Suppressor macrophage treated with lipopolysaccharide for 1 hour (primary cell): ENCODE measurements around the gene OSER1.

Experiments used
- DNase-seq, 3 donors: peaks; one replicate each; pipeline ENCODE4 v3.0.0-alpha.2; 2020 to 2022

OSER1 gene

DNA sequence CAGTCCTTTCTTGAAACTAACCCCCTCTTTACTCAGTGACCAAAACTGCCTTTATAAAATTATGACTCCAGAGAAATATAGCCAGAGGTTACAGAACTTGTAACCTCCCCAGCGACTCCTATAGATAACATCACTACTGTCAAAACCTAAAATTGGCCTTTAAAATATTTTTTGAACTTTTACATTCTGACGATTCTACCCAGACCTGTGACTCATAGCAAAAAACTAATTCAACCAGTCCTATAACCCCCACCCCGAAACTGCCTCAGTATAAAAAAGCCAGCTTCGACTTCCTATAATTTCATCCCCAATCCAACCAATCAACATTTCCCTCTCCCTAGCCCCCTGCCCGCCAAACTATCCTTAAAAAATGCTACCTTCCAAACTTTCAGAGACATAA lies 37.5 kb downstream of the OSER1 start:
- no peak for DNase-seq

DNA sequence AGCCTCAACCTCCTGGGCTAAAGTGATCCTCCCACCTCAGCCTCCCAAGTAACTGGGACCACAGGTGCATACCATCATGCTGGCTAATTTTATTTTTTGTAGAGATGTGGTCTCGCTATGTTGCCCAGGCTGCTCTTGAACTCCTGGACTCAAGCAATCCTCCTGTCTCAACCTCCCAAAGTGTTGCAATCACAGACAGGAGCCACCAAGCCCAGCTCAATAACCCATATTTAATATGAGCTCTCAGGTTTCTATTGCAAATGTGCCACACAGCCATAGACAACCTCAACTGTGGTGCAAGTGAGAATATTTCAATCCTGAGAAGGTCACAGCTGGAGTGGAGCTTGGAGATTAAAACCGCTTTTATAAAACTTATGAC lies 38.0 kb downstream of the OSER1 start:
- DNase-seq, result no peak

DNA sequence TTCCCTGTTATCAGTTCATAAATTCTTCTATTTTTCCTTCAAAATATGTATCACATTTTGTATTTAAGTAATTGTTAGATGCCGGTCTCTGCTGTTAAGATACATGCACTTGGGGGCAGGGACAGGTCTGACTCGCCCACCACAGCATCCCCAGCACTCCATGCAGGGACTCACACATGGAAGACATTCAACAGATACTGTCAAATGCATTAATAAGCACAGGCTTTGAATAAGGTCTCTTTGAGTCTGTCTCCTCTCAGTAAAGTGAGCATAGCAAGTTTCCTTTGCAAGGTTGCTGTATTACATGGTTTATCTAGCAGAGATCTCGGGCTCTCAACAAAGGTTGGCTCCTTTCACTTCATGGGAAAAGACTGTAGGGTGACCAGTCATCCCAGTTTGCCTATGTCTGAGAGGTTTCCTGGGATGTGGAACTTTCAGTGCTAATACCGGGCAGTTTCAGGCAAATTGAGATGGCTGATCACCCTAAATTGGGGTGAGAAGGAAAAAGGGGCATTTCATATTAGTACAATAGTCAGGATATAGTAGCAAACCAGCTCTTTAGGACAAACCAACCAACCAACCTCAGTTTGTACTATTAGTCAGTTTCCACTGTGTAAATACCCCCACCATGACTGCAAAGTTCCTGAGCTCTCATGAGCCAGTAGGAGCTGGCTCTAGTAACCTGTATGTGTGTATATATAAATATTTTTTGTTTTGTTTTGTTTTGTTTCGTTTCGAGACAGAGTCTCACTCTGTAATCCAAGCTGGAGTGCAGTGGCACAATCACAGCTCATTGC lies 38.6 kb downstream of the OSER1 start:
- no peak for DNase-seq

DNA sequence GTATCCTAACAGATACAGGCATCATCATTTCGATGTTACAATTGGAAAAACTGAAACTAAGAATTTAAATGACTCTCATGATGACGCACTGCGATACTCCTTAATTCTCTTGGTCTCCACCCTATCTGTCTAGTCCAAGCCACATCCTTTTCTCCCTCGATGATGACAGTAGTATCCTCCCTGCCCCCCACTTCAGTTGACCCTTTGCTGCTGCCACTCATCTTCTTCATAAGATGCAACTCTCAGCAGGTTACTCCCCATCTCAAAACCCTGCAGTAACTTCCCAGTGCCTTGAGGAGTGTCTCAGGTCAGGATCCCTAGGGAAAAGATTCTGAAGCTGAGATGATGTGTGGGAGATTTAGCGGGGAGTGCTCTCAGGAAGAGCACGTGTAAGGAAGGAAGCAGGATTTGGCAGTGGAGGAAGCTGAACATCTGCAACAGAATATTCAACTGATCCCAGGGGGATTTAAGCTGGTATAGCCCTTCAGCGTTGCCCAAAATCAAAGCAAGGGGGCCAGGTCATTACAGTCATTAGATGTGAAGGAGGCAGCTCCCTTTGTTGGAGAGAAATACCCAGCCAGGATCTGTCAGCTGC lies 39.7 kb downstream of the OSER1 start:
- no peak for DNase-seq

DNA sequence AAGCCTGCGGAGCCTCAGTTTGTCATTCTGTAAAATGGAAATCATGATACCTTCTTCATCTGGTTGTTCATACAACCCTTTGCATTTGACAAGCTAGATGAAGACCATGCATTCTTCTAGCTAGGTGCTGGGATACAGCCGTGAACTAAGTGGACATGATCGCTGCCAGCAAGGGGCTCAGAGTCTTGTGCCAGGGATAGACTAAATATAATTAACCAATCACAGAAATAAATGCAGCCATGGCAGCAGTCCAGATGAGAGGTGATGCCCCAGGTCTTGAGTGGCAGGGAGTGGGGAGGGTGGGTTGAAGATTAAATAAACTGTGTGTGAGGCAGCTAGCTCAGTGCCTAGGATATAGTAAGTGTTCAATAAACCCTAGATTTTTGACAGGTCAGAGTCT lies 42.8 kb downstream of the OSER1 start:
- DNase-seq, result no peak

DNA sequence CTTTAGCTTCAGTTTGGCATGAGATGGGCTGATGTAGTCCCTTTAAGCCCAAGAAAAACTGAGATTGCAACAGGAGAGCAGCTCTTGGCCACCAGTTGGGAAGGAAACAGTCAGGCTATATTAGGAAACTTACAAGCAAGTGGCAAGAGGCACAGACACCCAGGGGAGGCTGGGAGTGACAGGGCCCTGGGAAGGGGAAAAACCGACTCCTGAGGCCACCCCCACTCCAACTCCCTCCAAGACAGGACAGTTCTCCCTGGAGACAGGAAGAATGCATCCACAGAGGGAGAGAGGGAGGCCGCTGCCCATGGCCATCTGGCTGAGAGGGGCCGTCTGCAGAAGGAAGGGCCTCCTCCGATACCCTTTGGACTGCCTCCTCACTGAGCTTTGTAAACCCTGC lies 44.1 kb downstream of the OSER1 start:
- no peak for DNase-seq

DNA sequence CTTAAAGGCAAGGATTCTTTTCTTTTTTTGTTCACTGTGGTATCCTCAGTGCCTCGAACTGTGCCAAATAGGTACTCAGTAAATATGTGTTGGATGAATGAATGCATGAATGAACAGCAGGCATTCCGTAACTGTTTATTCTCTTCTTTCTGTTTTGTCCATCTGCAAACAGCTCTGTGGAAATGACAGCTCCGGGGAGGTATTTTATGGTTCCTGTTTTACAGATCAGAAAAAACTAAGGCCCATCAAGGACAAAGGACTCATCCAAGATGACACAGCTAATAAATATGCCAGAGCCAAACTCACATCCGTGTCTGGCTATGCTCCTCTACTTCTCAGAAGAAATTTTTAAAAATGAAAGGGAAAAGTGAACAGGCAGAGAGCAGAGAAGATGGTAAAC lies 44.6 kb downstream of the OSER1 start:
- DNase-seq, result no peak

DNA sequence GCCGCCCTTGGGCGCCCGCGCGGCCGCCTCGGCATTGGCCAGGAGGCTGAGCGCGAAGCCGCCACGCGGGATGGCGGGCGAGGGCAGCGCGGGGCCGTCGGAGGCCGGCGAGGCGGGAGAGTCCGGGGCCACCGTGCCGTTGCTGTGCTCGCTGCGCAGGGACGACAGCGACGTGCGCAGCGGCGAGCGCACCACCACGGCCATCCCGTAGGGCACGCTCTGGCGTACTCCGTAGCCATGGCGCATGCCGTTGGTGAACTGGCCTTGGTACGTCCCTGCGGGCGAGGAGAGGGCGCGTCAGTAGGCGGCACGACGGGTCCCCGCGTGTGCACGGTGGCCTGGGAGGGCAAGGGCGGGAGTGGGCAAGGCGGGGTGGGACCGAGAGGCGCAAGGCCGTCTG lies 50.4 kb downstream of the OSER1 start:
- no peak for DNase-seq

DNA sequence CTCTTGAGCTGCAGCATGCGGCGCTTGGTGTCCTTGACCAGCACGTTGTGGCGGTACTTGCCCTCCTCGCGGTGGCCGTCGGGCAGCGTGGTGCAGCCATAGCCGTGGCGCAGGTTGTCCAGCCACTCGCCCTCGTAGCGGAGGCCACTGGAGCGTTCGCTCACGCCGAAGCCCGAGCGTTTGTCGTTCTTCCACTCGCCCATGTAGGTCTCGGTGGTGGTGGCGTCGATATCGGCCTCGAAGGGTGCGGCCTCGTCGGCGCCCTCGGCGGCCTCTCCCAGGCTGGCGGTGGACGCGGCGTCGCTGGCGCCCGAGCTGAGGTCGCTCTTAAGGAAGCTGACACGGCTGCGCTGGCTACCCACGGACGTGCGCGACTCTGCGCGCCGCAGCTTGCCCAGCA lies 50.9 kb downstream of the OSER1 start:
- DNase-seq, result no peak

DNA sequence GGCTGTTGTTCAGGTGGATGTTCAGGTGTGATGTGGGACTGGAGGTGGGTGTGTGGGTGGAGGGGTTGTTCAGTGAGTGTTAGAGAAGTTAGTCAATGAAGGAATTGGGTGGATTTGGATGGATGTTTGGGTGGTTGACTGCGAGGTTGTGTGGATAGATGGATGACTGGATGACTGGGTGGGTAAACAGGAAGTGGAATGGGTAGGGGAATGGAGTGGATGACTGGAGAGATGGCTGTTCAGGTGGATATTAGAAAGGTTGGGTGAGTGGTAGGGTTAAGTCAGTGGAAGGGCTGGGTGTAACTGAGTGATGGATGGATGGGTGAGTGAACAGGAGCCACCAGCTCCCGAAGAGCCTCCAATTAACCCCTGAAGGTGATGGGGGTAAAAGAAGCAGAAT lies 51.4 kb downstream of the OSER1 start:
- no peak for DNase-seq

DNA sequence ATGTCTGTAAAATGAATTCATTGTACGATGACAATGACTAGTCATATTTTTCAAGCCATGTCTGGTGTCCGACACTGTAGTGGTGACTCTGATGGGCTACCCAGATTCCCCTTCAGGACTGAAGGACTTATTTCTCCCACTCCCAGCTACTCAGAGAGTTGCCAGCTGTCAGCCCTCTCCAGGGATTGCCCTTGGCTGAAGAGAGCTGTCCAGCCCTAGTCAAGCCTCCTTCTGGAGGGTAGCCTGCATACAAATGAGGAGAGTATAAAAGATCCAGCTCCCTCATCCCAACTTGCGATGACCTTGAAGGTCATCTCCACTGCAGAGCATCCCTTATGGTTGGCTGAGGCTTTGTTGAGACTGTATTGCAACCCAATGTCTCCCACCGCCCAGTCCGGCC lies 53.5 kb downstream of the OSER1 start:
- no peak for DNase-seq

DNA sequence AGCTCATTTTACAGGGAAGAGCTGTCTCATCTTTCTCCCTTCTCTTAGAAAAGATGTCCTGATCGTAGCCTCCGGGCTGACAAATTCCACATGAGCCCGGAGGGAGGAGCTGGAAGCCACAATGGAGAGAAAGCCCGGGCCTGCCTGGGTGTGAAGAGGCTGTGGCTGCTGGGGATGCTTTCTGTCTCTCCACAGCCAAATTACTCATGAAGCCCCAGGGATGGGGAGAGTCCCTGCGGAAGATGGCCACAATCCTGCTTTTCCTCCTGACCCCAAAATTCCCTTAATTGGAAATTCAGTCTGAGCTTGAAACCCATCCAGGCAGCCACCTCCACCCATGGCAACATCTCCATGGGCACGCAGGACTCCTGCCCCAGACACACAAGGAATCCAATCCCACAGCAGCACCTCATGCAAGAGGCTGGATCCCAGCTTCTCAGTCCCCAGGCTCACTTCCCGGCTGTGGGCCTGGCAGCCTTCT lies 56.0 kb downstream of the OSER1 start:
- DNase-seq, result no peak

DNA sequence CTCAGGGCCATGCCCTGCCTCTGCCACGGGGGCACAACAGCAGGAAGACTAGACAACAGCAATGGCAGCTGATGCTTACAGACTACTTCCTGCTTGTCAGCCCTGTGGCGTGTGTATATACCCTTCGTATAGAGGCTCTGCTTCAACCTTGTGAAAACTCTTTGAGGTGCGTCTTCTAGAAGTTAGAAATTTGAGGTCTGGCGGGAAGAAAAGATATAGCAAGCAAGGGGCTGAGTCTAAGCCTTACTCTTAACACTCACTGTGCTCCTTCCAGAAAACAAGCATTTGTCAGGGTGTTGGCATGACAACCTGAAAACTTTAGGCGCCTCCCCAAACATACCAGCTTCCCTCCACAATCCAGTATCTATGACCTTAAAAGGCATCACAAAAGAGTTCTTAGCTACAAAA lies 56.9 kb downstream of the OSER1 start:
- no peak for DNase-seq

DNA sequence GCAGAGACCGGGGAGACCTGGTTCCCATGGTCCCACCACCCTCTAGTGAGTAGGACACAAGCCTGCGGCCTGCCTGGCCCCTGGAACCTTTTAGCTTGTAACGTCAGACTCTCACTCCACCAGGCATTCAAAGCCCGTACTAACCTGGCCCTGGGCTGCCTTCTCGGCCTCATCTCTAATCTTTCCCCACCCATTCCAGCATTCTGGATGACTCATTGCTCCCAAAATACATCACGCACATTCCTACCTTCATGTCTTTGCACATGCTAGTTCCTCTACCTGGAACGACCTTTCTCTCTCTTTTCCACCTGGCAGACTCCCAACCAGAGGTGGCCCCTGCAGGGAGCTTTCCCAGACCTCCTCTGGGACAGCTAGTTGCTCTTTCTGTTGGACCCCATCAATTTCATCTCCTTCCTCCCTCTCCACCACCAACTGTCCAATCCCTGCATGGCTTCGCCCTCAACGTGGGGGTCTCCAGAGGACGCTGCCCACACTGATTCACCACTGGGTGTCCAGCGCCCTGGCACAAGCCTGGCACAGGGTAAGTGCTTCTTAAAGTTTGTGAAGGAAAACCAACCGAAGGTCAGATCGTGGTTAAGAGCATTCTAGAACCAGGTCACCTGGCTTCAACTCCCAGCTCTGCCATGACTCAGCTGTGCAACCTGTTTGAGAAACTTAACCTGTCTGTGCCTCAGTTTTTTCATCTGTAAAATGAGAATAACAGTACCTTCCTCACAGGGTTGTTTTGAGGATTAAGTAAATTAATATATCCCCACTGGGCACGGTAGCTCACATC lies 58.8 kb downstream of the OSER1 start:
- no peak for DNase-seq

DNA sequence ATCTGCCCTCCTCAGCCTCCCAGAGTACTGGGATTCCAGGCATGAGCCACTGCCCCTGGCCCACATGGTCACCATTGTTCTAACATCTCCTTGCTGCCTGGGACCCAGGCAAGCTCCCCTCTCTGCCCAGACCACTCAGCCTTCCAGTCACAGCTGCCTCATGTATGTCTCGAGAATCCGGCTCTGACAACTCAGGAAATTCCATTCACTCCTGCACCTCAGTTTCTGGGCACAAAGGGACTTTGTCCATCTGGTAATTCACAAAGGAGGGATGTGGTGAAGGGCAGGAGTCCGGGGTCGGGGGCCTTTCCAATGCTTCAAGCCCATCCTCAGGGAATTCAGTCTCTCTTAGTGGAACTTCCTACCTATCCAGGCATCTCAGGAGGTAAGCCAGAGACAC lies 64.3 kb downstream of the OSER1 start:
- DNase-seq, result no peak
